GM19099 (cell line): ENCODE measurements around the gene POLR2F.

Experiments
- POLR2A ChIP-seq: IDR thresholded peaks from 3 replicates; pipeline ENCODE4 v1.6.1; 2011; ENCODE audit warnings: low read depth; ENCODE audit not compliant: insufficient read length; ENCODE audit errors: extremely low read depth

The POLR2F gene

GRCh38 chr22:37920126-37920525 lies 33.4 kb upstream of the POLR2F start:
- TF ChIP-seq POLR2A, result no peak

- no peak for TF ChIP-seq POLR2A
These were observed 31.3 kb upstream of the POLR2F start for GRCh38 chr22:37922191-37922590.

GRCh38 chr22:37923927-37924326 lies 29.6 kb upstream of the POLR2F start:
- TF ChIP-seq POLR2A, result no peak

- TF ChIP-seq POLR2A, result no peak
These were observed 29.0 kb upstream of the POLR2F start for GRCh38 chr22:37924386-37925065.

- no peak for TF ChIP-seq POLR2A
These were observed 28.2 kb upstream of the POLR2F start for GRCh38 chr22:37925330-37925729.

GRCh38 chr22:37925767-37926166 lies 27.7 kb upstream of the POLR2F start:
- no peak for TF ChIP-seq POLR2A

- TF ChIP-seq POLR2A, result no peak
These were observed 27.1 kb upstream of the POLR2F start for GRCh38 chr22:37926358-37926757.

GRCh38 chr22:37926771-37927636 lies 26.5 kb upstream of the POLR2F start:
- TF ChIP-seq POLR2A, result no peak

GRCh38 chr22:37927637-37927936 lies 25.9 kb upstream of the POLR2F start:
- no peak for TF ChIP-seq POLR2A

GRCh38 chr22:37929390-37929789 lies 24.1 kb upstream of the POLR2F start:
- TF ChIP-seq POLR2A, result no peak

GRCh38 chr22:37930270-37930951 lies 23.1 kb upstream of the POLR2F start:
- no peak for TF ChIP-seq POLR2A

GRCh38 chr22:37930952-37931440 lies 22.5 kb upstream of the POLR2F start:
- TF ChIP-seq POLR2A, result no peak

GRCh38 chr22:37931893-37932389 lies 21.6 kb upstream of the POLR2F start:
- TF ChIP-seq POLR2A, result no peak

- TF ChIP-seq POLR2A, result no peak
These were observed 21.1 kb upstream of the POLR2F start for GRCh38 chr22:37932401-37932800.

- no peak for TF ChIP-seq POLR2A
These were observed 20.5 kb upstream of the POLR2F start for GRCh38 chr22:37932821-37933578.
